ENCODE data around the gene KCND2.
"Not testable (repeated sequence)": the region's sequence is repeated elsewhere in the genome, so short reads cannot be mapped to it uniquely, and the experiment has no call there.

Gene KCND2

DNA sequence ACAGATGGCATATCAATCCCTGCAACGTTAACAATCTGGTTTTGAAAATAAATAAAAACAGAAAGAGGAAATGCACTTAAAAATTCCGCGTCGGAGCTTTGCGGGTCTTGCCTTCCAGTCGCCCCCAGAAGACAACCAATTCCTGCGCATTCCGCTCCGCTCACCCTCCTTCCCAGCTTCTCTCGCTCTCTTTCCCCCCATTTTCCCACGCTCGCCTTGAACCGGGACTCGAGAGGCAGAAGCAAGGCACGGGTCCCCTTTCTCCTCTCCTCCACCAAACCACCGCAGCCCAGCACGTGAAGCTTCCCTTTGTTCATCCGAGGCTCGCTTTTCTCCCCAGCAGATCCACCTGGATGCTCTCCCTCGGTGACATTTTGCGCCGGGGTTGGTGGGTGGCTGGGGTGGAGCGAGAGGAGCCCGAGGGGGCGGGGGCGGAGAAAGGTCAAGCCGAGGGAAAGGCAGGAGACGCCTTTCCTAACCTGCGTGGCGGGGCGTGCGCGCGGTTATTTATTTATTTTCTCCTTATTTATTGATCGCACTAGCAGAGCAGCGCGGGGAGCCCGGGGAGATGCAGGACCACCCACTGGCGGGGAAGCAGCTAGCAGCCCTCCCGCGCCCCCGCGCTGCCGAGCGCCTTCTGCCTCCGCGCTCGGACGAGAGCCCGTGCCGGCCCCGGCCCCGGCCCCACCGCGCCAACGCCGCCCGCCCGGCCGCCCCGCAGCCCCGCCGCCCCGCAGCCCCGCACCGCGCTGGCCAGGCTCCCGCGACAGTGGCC, at the start of gene KCND2:
TSS of gene KCND2 (plus strand) at position 475 of the 775 bp plus-strand sequence.
- no peak for DNase-seq (ENCODE audit: low read depth)

DNA sequence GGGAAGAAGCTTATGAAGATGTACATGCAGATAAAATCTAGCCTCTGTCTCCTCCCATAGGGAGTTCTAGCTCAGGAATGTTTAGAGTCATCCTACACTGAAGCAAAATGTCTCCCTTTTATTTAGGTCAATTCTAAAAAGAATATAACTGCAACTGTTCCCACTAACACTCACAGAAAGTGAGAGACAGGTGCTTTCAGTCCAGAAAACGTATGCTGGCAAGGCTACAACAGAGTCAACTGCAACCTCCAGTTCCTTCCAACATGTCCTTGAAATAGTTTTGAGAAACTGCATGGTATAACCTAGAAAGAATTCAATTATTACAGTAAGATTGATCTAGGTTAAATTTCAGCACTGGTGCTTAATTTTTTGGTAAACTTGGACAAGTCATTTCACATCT, 46.8 kb upstream of the KCND2 start:
- no peak for DNase-seq (ENCODE audit: low read depth)

GRCh38 chr7:120227255-120227654, 45.7 kb upstream of the KCND2 start:
- no peak for DNase-seq (ENCODE audit: low read depth)

DNA sequence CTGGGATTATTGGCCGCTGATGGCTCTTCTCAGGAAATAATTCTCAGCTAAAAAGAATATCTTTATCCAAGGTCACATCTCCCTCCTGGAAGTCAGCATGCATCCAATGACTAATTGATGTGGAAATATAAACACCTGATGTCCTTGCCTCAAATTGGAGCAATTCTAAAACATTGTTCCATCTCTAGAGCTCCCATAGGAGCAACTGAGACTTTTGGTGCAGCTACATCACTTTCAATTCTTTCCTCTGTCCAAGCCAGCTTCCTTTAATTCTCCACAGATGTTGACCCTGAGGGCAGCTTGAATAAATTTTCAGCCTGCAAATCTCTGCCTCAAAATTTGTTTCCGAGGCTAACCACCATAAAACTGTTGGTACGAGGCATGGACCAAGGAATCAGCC, 43.9 kb upstream of the KCND2 start:
- DNase-seq (ENCODE audit: low read depth), result no peak

DNA sequence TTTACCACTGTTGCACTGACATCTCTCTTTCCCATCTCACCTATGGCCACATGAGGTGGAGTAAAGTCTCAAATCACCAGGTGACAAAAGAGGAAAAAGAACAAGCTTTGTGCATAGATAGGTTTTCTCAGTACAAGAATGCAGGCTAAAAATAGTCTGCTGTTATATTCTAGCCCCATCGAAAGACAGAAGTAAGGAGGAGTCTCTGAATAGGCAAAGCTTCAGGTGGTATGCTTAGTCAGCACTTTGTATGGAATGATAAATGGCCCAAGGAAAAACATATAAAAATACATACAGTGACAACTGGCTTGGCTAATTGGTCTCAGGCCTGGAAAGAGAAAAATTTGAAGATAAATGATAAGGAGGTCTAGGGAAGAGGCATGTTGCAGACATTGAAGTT, 39.6 kb upstream of the KCND2 start:
- no peak for DNase-seq (ENCODE audit: low read depth)

DNA sequence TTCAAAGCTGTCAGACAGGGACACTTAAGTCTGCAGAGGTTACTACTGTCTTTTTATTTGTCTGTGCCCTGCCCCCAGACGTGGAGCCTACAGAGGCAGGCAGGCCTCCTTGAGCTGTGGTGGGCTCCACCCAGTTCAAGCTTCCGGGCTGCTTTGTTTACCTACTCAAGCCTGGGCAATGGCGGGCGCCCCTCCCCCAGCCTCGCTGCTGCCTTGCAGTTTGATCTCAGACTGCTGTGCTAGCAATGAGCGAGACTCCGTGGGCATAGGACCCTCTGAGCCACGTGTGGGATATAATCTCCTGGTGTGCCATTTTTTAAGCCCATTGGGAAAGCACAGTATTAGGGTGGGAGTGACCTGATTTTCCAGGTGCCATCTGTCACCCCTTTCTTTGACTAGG, 32.6 kb upstream of the KCND2 start:
- DNase-seq (ENCODE audit: low read depth), result not testable (repeated sequence)

DNA sequence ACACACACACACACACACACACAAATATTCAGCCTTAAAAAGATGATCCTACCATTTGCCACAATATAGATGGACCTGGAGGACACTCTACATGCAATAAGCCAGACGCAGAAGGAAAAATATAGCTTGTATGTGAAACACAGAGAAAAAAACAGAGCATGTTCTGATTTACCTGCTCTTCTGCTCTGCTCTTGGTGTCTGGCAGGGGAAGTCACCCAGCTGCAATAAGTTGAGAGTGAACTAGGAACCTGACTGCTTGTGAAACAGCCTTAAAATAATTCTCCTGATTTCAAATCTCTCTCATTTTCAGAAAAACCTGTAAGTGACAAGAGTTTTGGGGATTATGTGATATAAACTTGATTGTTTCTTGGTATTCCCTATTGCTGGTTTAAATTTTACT, 31.0 kb upstream of the KCND2 start:
- no peak for DNase-seq (ENCODE audit: low read depth)

DNA sequence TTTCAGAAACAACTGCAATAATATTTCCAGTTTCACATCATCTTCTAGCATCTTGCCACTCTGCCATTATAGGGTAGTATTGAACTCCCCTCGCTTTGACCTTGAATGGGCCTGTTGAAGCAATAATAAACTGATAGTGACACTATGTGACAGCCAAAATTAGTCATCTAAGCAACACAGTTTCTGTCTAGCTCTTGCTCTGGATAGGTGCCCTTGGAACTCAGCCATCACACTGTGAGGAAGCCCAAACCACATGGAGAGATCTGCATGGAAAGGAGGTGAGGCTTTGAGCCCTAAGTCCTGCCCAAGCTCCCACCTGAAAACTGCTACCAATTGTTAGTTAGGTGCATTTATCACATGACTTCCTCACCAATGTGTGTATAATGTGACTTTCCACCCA, 18.1 kb upstream of the KCND2 start:
- DNase-seq (ENCODE audit: low read depth), result no peak

GRCh38 chr7:120256344-120257070, 16.5 kb upstream of the KCND2 start:
- no peak for DNase-seq (ENCODE audit: low read depth)

DNA sequence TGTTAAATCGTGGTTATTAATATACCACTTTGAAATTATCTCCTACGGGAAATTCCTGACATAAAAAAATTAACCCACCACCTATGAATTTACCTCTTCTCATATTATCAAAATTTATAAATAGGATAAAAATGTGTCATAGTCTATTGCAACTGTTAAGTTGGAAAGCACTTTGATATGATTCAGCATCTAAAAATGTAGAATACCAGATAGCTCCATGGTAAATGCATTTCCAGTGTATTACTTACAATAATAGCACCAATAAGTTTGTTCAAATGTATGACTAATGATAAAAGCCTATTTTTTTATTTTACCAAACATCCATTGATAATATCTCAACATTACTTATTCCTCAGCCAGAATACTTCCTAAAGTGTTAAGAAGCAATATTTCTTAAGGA, 13.6 kb upstream of the KCND2 start:
- DNase-seq (ENCODE audit: low read depth), result no peak

DNA sequence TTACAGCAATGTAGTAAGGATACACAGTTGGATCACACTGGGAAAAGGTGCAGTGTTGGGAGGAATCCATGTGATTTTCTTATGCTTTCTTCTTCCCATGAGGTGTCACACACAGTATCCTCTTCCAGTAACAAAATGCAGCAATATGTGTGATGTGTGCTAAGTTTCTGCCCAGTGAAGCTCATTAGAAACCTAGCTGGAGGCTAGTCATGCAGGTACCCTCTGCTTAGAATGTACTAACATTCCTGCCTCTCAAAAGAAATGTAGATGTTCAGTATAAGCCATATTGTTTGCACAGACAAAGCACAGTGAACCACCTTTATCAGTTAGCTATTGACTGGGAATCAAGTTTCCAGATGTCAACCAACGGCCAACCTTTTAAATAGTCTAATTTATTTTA, 12.9 kb upstream of the KCND2 start:
- DNase-seq (ENCODE audit: low read depth), result no peak

DNA sequence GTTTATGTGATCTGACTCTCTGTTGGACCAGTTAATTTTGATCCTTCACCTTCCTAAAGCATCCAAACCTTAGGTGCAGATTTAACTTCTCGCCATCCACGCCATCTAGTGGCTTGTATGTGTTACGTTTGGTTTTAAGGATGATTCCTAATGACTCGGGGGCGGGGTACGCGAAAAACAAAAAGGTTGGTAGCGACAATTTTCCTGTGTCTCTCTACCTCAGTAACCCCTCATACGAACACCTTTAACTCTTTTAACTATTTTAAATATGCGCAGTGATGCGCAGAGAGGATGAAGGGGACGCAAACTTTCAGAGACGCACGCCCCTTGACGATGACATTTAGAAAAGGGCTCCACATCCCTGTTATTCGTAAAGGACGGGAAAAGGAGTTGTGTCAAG, 714 bp upstream of the KCND2 start:
- DNase-seq (ENCODE audit: low read depth), result no peak

DNA sequence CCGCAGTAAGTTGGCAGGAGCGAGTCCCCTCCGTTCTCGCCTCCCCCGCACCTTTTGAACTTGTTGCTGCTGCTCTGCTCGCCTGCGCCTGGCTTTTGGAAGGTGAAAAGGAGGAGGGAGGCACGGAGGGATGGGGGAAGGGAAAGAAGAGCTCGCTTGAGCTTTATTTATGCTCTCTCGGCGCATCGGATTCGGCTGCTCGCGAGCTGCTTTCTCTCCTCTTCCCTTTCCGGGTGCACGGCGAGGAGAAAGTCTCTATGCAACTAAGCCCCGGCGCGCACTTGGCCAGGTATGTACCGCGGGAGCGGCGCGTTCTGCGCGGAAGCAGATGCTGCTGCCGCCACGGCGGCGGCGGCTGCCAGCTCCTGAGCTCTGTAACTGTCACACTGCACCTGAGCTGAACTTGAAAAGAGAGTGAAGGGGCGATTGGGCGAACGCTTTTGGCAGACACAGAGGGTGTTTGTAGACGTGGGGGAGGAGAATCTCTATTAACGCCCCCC, 551 bp downstream of the KCND2 start:
- DNase-seq (ENCODE audit: low read depth), result no peak

DNA sequence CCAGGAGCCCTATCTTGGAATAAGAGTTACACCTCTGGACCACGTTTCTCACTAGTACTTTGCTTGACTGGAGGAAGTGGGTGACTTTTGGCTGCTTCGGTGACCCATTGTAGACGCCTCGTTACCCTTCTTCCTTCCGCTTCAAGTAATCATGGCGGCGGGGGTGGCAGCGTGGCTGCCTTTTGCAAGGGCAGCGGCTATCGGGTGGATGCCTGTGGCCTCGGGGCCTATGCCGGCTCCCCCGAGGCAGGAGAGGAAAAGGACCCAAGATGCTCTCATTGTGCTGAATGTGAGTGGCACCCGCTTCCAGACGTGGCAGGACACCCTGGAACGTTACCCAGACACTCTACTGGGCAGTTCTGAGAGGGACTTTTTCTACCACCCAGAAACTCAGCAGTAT, 1.5 kb downstream of the KCND2 start:
- no peak for DNase-seq (ENCODE audit: low read depth)

DNA sequence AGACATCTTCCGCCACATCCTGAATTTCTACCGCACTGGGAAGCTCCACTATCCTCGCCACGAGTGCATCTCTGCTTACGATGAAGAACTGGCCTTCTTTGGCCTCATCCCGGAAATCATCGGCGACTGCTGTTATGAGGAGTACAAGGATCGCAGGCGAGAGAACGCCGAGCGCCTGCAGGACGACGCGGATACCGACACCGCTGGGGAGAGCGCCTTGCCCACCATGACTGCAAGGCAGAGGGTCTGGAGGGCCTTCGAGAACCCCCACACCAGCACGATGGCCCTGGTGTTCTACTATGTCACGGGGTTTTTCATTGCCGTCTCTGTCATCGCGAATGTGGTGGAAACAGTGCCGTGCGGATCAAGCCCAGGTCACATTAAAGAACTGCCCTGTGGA, 1.9 kb downstream of the KCND2 start:
- DNase-seq (ENCODE audit: low read depth), result no peak

GRCh38 chr7:120276720-120277119, 3.7 kb downstream of the KCND2 start:
- DNase-seq (ENCODE audit: low read depth), result no peak

GRCh38 chr7:120278773-120279172, 5.8 kb downstream of the KCND2 start:
- DNase-seq (ENCODE audit: low read depth), result no peak

DNA sequence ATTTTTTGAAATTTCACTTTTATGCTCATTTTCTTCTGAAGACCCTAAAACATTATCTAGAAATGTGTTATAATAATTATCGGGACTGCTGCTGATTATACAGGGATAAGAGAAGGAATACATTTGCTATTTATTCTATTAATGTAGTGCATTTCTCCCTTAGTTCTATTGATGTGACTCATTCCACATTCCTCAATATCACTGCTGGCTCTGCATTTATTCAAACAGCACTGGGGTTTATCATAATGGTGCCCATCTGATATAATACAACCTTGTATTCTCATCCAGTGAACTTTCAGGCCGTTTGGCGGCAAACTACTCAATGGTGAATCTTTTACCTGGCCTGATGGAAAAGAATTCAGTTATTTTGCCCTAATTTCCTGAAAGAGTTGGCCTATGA, 7.8 kb downstream of the KCND2 start:
- no peak for DNase-seq (ENCODE audit: low read depth)

DNA sequence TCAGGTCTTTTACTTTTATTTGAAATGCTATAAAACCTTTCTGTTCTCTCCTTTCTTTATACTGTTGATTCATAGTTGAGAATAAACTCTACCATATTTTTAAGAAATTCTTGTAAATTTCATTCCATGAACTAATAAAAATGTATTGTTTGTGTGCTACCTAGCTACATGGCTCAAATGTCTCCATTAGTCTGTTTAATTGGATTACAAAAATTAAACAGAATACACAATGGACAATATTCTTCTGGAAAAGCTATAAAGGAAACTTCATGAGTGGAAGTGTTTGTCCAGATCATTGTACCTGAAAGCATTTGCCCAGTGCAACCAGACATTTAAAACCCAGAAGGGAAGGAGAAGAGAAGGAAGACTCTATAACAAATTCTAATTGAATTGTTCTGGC, 20.1 kb downstream of the KCND2 start:
- DNase-seq (ENCODE audit: low read depth), result no peak

DNA sequence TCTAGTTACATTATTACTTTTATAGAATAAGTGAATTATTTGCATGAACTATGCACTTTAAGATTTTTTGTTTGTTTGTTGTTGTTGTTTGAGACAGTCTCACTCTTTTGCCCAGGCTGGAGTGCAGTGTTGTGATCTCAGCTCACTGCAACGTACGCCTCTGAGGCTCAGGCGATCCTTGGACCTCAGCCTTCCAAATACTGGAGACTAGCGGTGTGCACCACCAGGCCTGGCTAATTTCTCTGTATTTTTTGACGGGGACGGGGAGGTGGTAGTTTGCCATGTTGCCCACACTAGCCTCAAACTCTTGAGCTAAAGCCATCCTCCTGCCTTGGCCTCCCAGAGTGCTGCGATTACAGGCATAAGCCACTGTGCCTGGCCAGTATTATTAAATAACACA, 29.2 kb downstream of the KCND2 start:
- DNase-seq (ENCODE audit: low read depth), result no peak

- DNase-seq (ENCODE audit: low read depth), result no peak
Measured at GRCh38 chr7:120303105-120303504, 30.1 kb downstream of the KCND2 start.

DNA sequence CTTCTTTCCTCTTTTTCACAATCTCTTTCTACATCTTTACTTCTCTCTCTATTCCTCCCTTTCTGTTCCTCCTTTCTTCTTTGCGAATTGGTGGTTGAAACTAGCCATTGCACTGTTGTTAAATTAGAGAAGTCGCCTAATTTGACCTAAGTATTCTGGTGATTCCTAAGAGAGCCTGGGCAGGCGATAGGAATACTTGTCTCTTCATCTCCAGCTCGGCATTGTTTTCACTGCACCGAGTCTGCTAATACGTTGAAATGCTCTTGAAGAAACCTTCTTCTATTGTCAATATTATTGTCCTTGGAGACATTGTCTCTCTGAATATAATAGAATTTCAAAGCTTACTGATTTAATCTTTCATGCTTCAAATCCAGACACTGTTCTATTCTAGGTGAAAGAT, 31.7 kb downstream of the KCND2 start:
- DNase-seq (ENCODE audit: low read depth), result no peak

GRCh38 chr7:120307991-120308545, 35.1 kb downstream of the KCND2 start:
- DNase-seq (ENCODE audit: low read depth), result no peak

Measured in activated T-helper 1 cell treated with Interleukin-2 at 50 U/mL for 16 hours (primary cell).